ENCODE measurements around the gene EIF2D.
"Not testable (repeated sequence)": the region's sequence is repeated elsewhere in the genome, so short reads cannot be mapped to it uniquely, and the experiment has no call there.

The EIF2D gene

DNA sequence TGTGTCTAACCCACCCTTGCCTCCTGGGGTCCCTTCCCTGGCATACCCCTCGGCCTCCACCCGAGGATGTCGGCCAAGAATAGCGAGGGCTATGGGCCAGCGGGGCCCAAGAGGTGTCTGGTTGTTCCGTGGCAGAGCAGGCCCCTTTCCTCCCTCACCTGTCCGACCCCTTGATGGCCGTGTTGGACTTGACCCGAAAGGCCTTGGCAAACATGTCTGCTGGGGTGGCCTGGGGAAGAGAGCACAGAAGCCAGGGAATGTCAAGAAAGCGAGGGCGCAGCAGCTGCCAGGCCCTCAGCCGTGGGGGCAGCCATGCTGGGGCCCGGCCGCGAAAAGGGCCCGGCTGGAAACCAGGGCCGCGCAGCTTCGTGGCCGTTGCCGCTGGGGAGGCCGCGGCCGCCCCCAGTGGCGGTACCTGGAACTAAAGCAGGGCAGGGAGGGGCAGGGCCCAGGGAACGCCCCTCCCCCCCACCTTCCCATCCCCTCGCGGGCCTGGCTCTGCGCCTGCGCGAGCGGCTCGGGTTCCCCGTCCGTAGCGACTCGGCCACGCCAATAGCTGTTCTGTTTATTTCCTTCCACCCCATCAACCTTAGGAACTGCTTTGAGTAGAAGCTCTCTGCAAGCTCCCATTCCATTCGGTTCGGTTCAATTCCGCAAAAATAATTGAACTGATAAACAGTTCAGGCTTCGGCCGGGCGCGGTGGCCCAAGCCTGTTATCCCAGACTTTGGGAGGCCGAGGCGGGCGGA is at the start of gene EIF2D:
TSS of gene EIF2D (minus strand) at position 337 of the 748 bp plus-strand sequence. CDS start at position 214, 123 bp downstream.
- peak; percentile 70 for DNase-seq

- no peak for DNase-seq
These were observed 49.0 kb upstream of the EIF2D start for GRCh38 chr1:206661161-206661820.

GRCh38 chr1:206660136-206660535 is 47.9 kb upstream of the EIF2D start:
- DNase-seq, result no peak

DNA sequence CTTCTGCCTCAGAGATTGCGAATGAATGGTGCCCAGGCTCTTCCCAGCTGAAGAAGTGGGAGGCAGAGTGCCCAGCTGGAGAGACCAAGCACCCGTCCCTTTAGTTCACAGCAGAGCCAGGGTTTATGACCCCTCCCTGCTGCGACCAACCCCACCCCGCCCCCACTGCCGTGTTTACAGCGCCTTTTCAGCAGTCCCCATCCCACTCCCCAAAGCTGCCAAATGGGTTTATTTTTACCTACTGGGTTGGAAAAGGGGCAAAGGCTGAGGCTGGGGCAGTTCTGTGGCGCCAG is 46.7 kb upstream of the EIF2D start:
- no peak for DNase-seq

DNA sequence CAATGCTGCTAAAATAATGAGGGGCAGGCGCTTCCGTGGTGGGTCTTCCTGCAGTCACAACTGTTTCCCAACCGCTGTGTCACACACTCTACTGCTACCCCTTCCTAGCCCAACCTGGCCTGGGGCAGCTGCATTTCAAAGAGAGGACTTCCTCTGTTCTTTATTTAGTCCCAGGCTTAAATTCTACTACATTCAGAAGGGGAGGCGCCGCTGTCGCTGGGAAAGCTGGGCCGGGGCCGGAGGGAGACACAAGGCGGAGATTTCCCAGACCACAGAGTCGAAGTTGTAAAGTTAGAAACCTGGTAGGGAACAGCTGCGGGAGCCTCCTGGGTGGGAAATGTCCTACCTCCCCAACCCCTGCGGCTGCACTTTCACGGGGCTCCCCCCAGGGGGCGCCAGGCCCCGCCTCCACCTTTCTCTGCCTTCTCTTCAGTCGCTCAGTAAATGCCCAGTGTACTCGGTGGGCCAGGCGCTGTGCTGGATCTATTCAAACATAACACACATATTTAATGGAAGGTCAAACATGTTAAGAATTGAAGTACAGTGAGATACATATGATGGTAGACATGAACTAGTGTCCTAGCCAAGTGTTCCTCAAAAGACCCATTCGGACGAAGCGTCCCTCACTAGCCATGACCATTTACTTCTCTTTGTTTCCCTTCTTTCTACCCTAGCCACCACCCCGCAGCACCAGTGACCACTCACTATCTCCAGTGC is 46.2 kb upstream of the EIF2D start:
- no peak for DNase-seq

- DNase-seq, result no peak
These were observed 45.5 kb upstream of the EIF2D start for GRCh38 chr1:206657751-206658150.

GRCh38 chr1:206656936-206657335 is 44.7 kb upstream of the EIF2D start:
- DNase-seq, result no peak

GRCh38 chr1:206655471-206655882 is 43.2 kb upstream of the EIF2D start:
- no peak for DNase-seq

- DNase-seq, result no peak
These were observed 42.6 kb upstream of the EIF2D start for GRCh38 chr1:206654828-206655227.

GRCh38 chr1:206653715-206654459 is 41.6 kb upstream of the EIF2D start:
- DNase-seq, result no peak

- DNase-seq, result no peak
These were observed 40.0 kb upstream of the EIF2D start for GRCh38 chr1:206651958-206652890.

DNA sequence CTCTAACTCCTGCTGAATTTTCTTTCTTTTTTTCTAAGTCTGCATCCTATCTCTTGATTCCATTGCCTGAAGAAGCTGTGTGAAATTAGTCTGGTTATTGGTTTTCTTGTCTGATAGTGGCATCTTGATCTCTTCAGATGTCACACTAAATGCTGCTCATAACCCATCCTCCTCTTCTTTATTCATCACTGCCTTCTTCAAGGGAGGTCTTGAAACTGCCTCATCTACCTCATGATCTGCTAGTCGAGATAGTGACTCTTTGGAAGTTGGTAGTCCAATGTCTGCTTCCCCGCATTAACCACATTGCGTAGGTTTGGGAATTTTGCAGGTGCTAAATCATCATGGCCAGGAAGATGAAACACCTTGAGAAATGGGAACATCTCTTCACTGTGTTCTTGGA is 38.7 kb upstream of the EIF2D start:
- no peak for DNase-seq

DNA sequence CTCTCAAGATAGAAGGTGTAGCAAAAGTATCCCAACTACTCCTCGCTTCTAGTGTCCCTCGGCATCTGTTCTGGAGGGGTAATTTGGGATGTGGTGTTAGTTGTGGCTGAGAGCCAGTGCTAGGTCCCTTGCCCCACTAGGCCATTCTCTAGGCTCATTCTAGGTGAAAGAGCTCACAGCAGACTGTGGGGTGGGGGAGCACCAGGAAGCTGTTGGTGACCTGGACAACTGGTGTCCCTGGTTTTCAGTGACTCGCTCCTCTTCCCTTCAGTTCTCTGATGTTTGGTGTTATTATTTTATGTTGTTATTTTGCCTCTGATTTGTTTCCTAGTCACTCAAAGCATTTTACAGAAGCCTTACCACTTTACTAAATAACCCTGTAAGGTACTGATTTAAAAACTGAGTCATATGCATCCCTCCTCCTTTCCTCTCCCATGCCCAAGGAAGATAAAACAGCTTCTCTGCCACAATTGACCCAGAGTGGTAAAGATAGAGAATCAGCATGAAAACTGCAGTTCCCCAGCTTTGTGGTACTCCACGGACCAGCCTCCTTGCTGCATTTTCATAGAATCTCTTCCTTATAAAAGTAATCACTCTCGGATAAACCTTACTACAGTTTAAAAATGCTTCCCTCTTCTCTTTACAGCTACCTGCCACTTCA is 37.1 kb upstream of the EIF2D start:
- no peak for DNase-seq

- DNase-seq, result no peak
These were observed 35.0 kb upstream of the EIF2D start for GRCh38 chr1:206647224-206647623.

DNA sequence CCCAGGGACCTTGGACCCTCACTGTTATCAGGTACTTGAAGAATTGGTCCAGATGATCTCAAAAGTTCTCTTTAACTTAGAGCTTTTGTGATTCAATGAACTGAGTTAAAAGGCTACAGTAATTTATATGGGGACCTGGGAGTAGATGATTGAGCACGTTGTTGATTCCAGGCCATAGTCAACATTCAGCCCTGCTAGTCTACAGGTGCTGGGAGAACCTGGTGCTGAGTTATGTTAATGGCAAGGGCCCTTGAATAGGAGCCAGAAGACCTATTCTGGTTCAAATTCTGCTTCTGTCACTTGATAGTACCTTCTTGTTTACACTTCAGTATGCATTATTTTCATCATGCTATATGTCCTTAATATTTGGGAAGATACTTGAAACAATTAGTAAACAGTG is 34.2 kb upstream of the EIF2D start:
- DNase-seq, result no peak

- no peak for DNase-seq
These were observed 30.9 kb upstream of the EIF2D start for GRCh38 chr1:206643118-206643698.

- DNase-seq, result not testable (repeated sequence)
These were observed 29.8 kb upstream of the EIF2D start for GRCh38 chr1:206642074-206642473.

GRCh38 chr1:206637605-206638004 is 25.3 kb upstream of the EIF2D start:
- no peak for DNase-seq

DNA sequence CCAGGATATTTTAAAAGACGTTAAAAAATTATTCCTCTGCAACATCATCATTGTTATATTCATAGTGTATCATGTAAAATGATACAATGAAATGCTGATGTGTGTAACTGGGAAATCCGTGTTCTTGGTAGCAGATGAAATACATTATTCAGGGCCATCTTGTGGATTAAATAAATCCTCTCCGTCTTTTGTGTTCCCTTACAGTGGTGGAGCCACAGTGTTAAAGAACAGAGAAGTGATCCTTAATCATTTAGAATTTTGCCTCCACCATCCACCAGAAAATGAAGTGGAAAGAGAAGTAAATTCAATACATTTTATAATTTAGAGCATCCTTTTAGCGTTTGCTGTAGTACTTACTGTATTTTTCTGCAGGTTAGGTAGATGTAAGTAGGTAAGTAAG is 24.4 kb upstream of the EIF2D start:
- no peak for DNase-seq

- peak; percentile 20 for DNase-seq
These were observed 23.7 kb upstream of the EIF2D start for GRCh38 chr1:206635978-206636345.
